Esophagus muscularis mucosa (tissue), 4 donors: ENCODE measurements around the gene NTN1. TPM values are rescaled to one million over a fixed set of nuclear protein-coding genes. Genes with fewer than 3 reads are reported as not detected.
A peak's percentile ranks its signal among the peaks of the same experiment; 100 is the strongest.

Experiments used
- DNase-seq: peaks from one replicate; pipeline ENCODE4 v3.0.0-alpha.2; 2017; ENCODE audit errors: extremely low spot score
- H3K27ac ChIP-seq, 4 donors: fragments of 200-600 bp; sonication (generic); replicated peaks in 1 of 4; 1 replicate in 3 of 4; 2 replicates in 1 of 4; pipeline ENCODE4 v1.5.1; 2016 to 2019; ENCODE audit warnings: mild to moderate bottlenecking in 1 of 4
- H3K27me3 ChIP-seq, 4 donors: fragments of 200-600 bp; sonication (generic); one replicate each; pipeline versions ENCODE4 v1.5.1 to v1.6.0; 2016 to 2019
- H3K36me3 ChIP-seq, 4 donors: fragments of 200-600 bp; sonication (generic); one replicate each; pipeline ENCODE4 v1.5.1; 2016 to 2019
- H3K4me1 ChIP-seq, 4 donors: fragments of 200-600 bp; sonication (generic); one replicate each; pipeline ENCODE4 v1.5.1; 2016 to 2019
- H3K4me3 ChIP-seq, 4 donors: fragments of 200-600 bp; sonication (generic); 1 replicate in 2 of 4; 2 replicates in 2 of 4; pipeline ENCODE4 v1.5.1; 2016 to 2019; ENCODE audit warnings: mild to moderate bottlenecking in 4 of 4, moderate library complexity in 1 of 4
- H3K9me3 ChIP-seq, 4 donors: fragments of 200-600 bp; sonication (generic); 1 replicate in 3 of 4; 2 replicates in 1 of 4; pipeline ENCODE4 v1.5.1; 2016 to 2019
- EP300 ChIP-seq: sonication (generic); formaldehyde crosslinking; IDR thresholded peaks from one replicate; pipeline ENCODE4 v1.6.1; 2017; ENCODE audit warnings: antibody characterized with exemption
- POLR2A ChIP-seq: fragments of 450-650 bp; IDR thresholded peaks from one replicate; pipeline ENCODE4 v1.6.1; 2017; ENCODE audit warnings: antibody characterized with exemption, moderate library complexity, mild to moderate bottlenecking, low read depth
- POLR2AphosphoS5 ChIP-seq, 2 donors: sonication (generic); formaldehyde crosslinking; IDR thresholded peaks; one replicate each; pipeline ENCODE4 v1.6.1; 2017; ENCODE audit warnings: antibody characterized with exemption in 2 of 2
- WGBS: methylation state at CpG from one replicate; pipeline ENCODE4 v1.1.5; 2018; 5-methylcytosine and 5-hydroxymethylcytosine counted together
- intact Hi-C: fragments of 100-400 bp; cut with DNase I; formaldehyde crosslinking; loops from one replicate; pipeline ENCODE4 v1.15.1; 2023
- total RNA-seq, 4 donors: library from RNA; depleted of rRNA; stranded (reverse); fragments of >200 nt; gene quantifications; one replicate each; pipeline versions ENCODE4 v1.1.0 to v1.2.1, GENCODE V29; 2016
- TF ChIP-seq, protein P1 (sequence below), 3 experiments: fragments of 200-600 bp in 2 of 3; fragments of 450-650 bp in 1 of 3; sonication (generic) in 2 of 3; IDR thresholded peaks; one replicate each; pipeline ENCODE4 v1.5.1; 2017 to 2019; ENCODE audit warnings: antibody characterized with exemption in 3 of 3, mild to moderate bottlenecking in 2 of 3, moderate library complexity in 1 of 3

NTN1 gene
- total RNA-seq, 4 donors from 2014 or later = 69.3 to 179 (median 117) TPM

DNA sequence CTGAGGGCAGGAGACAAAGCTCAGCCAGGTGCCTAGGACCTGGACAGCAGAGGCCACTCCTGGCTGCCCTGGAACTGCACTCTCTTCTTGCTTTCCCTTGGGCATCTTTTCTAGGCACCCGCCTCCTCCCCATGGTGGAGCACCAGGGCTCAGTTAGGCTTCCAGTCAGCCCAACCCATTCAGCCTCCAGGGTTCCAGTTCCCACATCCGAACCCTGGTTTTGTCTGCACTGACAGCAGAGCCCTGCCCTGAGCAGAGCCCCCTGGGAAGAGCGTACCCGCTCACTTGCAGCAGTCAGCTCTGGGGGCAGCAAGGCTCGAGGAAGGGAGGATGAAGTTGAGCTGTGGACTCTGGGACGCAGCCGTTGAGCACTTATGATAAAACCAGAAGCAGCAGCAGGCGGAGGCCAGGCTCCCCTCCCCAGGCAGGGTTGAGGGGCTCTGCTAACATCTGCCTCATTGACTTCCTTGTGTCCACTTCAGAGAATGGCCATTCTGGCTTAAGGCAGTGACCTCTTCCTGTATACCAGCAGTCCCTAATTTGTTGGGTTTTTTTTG is 213.2 kb downstream of the NTN1 start:
- Histone ChIP-seq H3K27ac (peak overlapping the region in 2 of 4 donors; percentile 27 to 85), H3K27me3 (no peaks in the 10 kb centered on the region), H3K36me3 (no peaks in the 10 kb centered on the region), H3K9me3 (no peaks in the 10 kb centered on the region), H3K4me1 (peaks cover 8 to 75% (median 70%) of the 10 kb centered on the region in 4 donors), H3K4me3 (no peak overlapping the region)
- no peak for DNase-seq
- 84% methylated on average over 8 of the region's 8 CpGs for WGBS
- no peak for TF ChIP-seq EP300
- no peak for TF ChIP-seq POLR2AphosphoS5 (IDR thresholded peaks at IDR 0.05)
- no peak for TF ChIP-seq POLR2A
- TF ChIP-seq, protein P1, sequence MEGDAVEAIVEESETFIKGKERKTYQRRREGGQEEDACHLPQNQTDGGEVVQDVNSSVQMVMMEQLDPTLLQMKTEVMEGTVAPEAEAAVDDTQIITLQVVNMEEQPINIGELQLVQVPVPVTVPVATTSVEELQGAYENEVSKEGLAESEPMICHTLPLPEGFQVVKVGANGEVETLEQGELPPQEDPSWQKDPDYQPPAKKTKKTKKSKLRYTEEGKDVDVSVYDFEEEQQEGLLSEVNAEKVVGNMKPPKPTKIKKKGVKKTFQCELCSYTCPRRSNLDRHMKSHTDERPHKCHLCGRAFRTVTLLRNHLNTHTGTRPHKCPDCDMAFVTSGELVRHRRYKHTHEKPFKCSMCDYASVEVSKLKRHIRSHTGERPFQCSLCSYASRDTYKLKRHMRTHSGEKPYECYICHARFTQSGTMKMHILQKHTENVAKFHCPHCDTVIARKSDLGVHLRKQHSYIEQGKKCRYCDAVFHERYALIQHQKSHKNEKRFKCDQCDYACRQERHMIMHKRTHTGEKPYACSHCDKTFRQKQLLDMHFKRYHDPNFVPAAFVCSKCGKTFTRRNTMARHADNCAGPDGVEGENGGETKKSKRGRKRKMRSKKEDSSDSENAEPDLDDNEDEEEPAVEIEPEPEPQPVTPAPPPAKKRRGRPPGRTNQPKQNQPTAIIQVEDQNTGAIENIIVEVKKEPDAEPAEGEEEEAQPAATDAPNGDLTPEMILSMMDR (IDR thresholded peaks at IDR 0.05) = no peak
- intact Hi-C loops = no loop called here

DNA sequence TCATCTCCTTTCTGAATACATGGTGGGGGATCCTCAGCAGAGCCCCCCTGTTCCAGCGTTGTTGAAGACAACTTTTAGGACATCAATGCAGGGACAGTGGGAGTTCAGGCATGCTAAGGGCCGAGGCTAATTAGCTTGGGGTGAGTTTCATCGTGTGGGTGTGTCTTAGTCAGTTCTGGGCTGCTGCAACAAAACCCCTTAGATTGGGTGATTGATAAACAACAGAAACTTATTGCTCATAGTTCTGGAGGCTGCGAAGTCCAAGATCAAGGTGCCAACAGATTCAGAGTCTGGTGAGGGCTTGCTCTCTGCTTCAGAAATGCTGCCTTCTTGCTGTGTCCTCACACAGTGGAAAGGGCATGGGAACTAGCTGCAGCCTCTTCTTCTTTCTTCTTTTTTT is 214.0 kb downstream of the NTN1 start:
- no peaks in the 10 kb centered on the region for H3K27me3 ChIP-seq
- TF ChIP-seq, protein P1 (IDR thresholded peaks at IDR 0.05) = no peak
- TF ChIP-seq EP300 (no peak), POLR2AphosphoS5 (IDR thresholded peaks at IDR 0.05) (no peak), POLR2A (no peak)
- intact Hi-C loops = no loop called here
- H3K27ac ChIP-seq = peak overlapping the region in 1 of 4 donors; percentile 99
- DNase-seq = no peak
- H3K36me3 ChIP-seq = no peaks in the 10 kb centered on the region
- WGBS = 97% methylated on average over 4 of the region's 4 CpGs
- no peaks in the 10 kb centered on the region for H3K9me3 ChIP-seq
- peaks cover 12 to 73% (median 69%) of the 10 kb centered on the region in 4 donors for H3K4me1 ChIP-seq
- H3K4me3 ChIP-seq = no peak overlapping the region

DNA sequence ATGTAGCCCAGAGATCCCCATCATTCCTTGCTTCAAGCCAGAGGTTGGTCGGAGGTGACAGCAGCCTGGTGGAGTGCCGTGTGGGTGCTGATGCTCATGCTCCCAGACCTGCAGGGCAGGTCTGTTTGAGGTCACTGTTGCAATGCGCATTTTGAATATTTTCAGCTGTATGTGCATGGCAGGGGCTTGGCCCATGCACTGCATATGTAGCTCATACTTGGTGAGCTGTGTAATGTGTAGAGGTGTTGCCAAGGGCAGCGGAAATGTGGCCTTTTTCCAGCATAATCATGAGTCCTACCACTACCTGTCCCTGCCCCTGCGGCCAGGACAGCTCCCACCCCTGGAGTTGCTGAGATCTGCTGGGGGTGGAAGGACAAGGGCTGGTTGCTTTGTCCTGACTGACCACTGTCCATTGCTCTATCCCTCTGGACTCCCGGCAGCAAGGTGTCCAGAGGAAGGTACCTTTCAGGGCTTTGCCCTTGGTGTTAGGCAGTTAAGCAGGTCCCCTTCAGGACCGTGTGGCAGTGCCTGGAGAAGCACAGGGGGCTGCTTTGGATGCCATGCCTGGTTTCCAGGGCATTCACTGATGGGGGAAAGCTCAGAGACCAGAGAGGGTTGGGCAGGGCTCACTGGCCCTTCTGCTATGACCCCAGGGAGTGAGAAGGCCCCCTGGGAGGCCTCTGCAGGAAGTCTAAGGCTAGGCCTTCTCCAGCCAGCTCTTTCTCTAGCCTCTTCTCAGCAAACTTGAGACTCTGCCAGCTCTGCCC is 215.2 kb downstream of the NTN1 start:
- 100% methylated on average over 4 of the region's 7 CpGs for WGBS
- intact Hi-C loops = no loop called here
- TF ChIP-seq, protein P1 (IDR thresholded peaks at IDR 0.05) = no peak
- TF ChIP-seq POLR2AphosphoS5 (IDR thresholded peaks at IDR 0.05) (no peak), POLR2A (no peak), EP300 (no peak)
- DNase-seq = no peak
- Histone ChIP-seq H3K27me3 (no peaks in the 10 kb centered on the region), H3K4me1 (peaks cover 23 to 74% (median 69%) of the 10 kb centered on the region in 4 donors), H3K36me3 (no peaks in the 10 kb centered on the region), H3K4me3 (no peak overlapping the region), H3K9me3 (no peaks in the 10 kb centered on the region), H3K27ac (peak overlapping the region; percentile 87 to 99 (median 99))

DNA sequence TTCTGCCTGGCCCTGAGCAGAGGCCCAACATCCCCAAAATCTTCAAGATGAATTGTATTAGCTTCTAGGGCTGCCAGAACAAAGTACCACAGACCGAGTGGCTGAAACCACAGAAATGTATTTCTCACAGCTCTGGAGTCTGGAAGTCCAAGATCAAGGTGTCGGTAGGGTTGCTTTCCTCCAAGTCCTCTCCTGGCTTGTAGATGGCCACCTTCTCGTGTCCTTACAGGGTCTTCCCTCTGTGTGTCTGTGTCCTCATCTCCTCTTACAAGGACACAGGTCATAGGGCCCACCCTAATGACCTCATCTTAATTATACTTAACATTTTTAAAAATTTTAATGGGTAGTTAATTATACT is 215.7 kb downstream of the NTN1 start:
- intact Hi-C loops = no loop called here
- Histone ChIP-seq H3K27ac (peak overlapping the region; percentile 87 to 99 (median 99)), H3K9me3 (no peaks in the 10 kb centered on the region), H3K4me3 (no peak overlapping the region), H3K36me3 (no peaks in the 10 kb centered on the region), H3K27me3 (no peaks in the 10 kb centered on the region), H3K4me1 (peaks cover 29 to 74% (median 69%) of the 10 kb centered on the region in 4 donors)
- WGBS = 89% methylated on average over 3 of the region's 3 CpGs
- DNase-seq = no peak
- TF ChIP-seq, protein P1 (IDR thresholded peaks at IDR 0.05) = no peak
- TF ChIP-seq EP300 = no peak
- no peak for TF ChIP-seq POLR2A
- TF ChIP-seq POLR2AphosphoS5 (IDR thresholded peaks at IDR 0.05) = no peak
